Neutrophil (primary cell): Measurements from ENCODE around the gene RIMBP2.

ENCODE experiments used
- H3K27ac ChIP-seq: fragments of 200-600 bp; sonication (generic); 2 replicates; pipeline ENCODE4 v1.5.1; 2016; ENCODE audit warnings: mild to moderate bottlenecking, moderate library complexity
- H3K27me3 ChIP-seq: fragments of 200-600 bp; sonication (generic); 2 replicates; pipeline ENCODE4 v1.6.0; 2016; ENCODE audit warnings: mild to moderate bottlenecking
- H3K36me3 ChIP-seq: fragments of 200-600 bp; sonication (generic); 2 replicates; pipeline ENCODE4 v1.5.1; 2017
- H3K4me1 ChIP-seq, 2 experiments: fragments of 200-600 bp in 1 of 2; sonication (generic) in 1 of 2; 1 replicate in 1 of 2; 2 replicates in 1 of 2; pipeline versions ENCODE4 v1.5.1 to v1.6.1; 2013 to 2016; ENCODE audit warnings: low read depth in 1 of 2, low read length in 1 of 2, mild to moderate bottlenecking in 1 of 2, moderate library complexity in 1 of 2; ENCODE audit not compliant: control insufficient read depth in 1 of 2, insufficient read depth in 1 of 2
- H3K4me3 ChIP-seq, 2 experiments: fragments of 200-600 bp in 1 of 2; sonication (generic) in 1 of 2; 1 replicate in 1 of 2; 2 replicates in 1 of 2; pipeline ENCODE4 v1.5.1; 2013 to 2016; ENCODE audit warnings: low read depth in 1 of 2, low read length in 1 of 2, mild to moderate bottlenecking in 1 of 2, moderate library complexity in 1 of 2
- H3K9me3 ChIP-seq: fragments of 200-600 bp; sonication (generic); 2 replicates; pipeline ENCODE4 v1.5.1; 2016
- CTCF ChIP-seq: fragments of 200-600 bp; sonication (generic); IDR thresholded peaks from 2 replicates; pipeline ENCODE4 v1.5.1; 2016; ENCODE audit warnings: antibody characterized with exemption

The RIMBP2 gene

DNA sequence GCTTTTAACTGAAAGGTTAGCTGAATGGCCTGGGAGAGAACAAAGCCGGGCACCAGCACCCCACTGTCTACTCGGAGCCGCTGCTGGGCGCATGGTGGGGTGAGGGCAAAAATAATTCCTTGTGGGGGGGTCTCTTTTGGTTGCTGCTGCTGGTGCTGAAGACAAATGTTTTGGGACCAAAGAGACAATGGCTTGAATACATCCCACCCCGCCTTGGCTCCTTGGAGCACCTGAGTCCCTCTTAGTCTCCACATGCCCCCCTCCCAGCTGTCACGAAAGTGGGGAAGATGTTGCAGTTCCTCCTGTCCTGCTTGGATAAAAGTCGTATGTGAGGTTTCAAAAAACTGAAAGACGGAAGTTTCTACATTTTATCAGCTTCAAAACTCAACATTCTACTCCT is 293.4 kb downstream of the RIMBP2 start:
- Histone ChIP-seq H3K4me1 (no peaks in the 10 kb centered on the region), H3K9me3 (no peaks in the 10 kb centered on the region), H3K4me3 (no peak overlapping the region), H3K36me3 (no peaks in the 10 kb centered on the region), H3K27ac (no peak overlapping the region), H3K27me3 (no peaks in the 10 kb centered on the region)
- TF ChIP-seq CTCF: no peak

DNA sequence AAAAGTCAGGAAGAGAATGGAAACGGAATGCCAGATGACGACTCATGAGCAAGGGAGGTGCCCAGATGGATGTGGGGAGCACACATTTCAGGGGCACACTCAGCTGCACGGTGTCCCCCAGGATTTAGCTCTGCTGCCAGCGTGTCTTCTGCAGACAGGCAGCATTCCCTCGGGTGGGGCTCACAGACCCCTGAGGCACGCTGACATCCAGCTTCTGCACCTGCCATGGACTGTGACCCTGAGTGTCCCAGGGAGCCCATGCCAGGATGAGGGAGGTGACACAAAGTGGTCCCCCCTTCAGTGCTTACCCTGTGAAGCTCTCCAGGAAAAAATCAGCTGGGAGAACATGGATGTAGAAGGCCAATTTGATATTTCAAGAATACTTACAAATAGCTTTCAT is 294.2 kb downstream of the RIMBP2 start:
- H3K9me3 ChIP-seq: no peaks in the 10 kb centered on the region
- no peaks in the 10 kb centered on the region for H3K27me3 ChIP-seq
- H3K4me3 ChIP-seq: no peak overlapping the region
- no peak for TF ChIP-seq CTCF
- no peaks in the 10 kb centered on the region for H3K4me1 ChIP-seq
- H3K27ac ChIP-seq: no peak overlapping the region
- no peaks in the 10 kb centered on the region for H3K36me3 ChIP-seq

- TF ChIP-seq CTCF: no peak
- no peaks in the 10 kb centered on the region for H3K36me3 ChIP-seq
- H3K27me3 ChIP-seq: no peaks in the 10 kb centered on the region
These were observed 296.0 kb downstream of the RIMBP2 start for GRCh38 chr12:130420071-130420470.

DNA sequence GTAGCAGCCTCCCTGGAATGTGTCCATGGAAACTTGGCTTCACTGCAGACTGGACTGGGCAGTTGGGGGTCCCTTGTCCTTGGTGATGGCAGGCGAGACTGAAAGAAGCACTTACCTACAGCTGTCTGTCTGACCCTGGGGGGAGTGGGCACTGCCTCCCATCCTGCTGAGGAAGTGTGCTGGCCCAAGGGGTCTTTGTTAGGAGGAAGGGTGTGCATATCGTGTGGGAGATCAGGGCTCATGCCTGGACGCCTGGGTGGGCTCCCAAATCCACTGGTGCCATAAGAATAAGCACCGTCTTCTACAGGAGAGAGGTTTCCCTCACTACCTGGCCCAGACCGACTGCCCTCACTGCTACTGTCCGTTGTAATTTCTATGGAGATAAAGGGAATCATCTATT is 297.0 kb downstream of the RIMBP2 start:
- Histone ChIP-seq H3K4me3 (no peak overlapping the region), H3K36me3 (no peaks in the 10 kb centered on the region), H3K4me1 (no peaks in the 10 kb centered on the region), H3K27ac (no peak overlapping the region), H3K9me3 (no peaks in the 10 kb centered on the region), H3K27me3 (no peaks in the 10 kb centered on the region)
- TF ChIP-seq CTCF: no peak

More at GRCh38 chr12:130420071-130420470, 296.0 kb downstream of the RIMBP2 start:
- Histone ChIP-seq H3K4me3 (no peak overlapping the region), H3K9me3 (no peaks in the 10 kb centered on the region), H3K4me1 (no peaks in the 10 kb centered on the region), H3K27ac (no peak overlapping the region)

DNA sequence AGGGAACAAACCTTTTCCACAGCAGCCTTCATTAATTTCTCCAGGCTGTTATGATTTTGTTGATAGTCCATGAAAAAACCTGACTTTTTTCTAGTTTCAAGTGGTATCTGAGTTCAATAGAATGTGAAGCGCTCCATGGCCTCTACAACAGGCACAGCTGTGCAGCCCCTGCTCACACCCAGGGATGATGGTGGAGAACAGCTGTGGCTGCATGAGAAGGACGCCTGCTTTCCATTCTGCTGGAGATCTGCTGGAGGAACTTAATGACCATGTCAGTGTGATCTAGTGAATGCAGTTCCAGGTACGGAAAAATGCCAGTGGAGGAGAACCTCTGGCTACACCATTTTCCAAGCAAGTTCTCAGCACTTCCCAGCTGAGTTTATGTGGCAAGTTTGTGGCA is 297.8 kb downstream of the RIMBP2 start:
- Histone ChIP-seq H3K4me1 (no peaks in the 10 kb centered on the region), H3K27me3 (no peaks in the 10 kb centered on the region), H3K36me3 (no peaks in the 10 kb centered on the region), H3K4me3 (no peak overlapping the region), H3K27ac (no peak overlapping the region), H3K9me3 (no peaks in the 10 kb centered on the region)
- no peak for TF ChIP-seq CTCF

DNA sequence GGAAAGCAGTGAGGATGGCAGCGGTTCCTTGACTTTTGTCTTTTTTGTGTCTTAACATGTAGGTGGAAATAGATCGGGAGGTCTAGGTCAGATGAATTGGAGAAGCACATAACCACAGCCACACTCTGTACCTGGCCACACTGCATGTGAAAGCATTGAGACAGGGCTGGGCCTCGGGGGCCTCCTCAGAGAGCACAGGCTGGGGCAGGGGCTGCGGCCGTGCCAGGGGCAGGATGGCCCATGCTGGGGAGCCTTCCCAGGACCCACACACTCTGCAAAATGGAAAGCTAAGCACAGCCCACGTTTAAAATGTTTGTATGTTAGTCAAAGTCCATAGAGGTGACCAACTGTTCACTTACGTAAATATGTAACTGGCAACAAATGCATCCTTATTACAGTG is 301.7 kb downstream of the RIMBP2 start:
- H3K27me3 ChIP-seq: no peaks in the 10 kb centered on the region
- no peak overlapping the region for H3K27ac ChIP-seq
- no peaks in the 10 kb centered on the region for H3K9me3 ChIP-seq
- H3K4me3 ChIP-seq: no peak overlapping the region
- no peaks in the 10 kb centered on the region for H3K4me1 ChIP-seq
- no peak for TF ChIP-seq CTCF
- H3K36me3 ChIP-seq: no peaks in the 10 kb centered on the region
